HG02588 (cell line): ENCODE measurements around the gene HOXA4.

ENCODE experiments used
- ATAC-seq: cut with Tn5 transposase; IDR thresholded peaks from one replicate; pipeline ENCODE4 v1.9.1; 2021; ENCODE audit warnings: mild to moderate bottlenecking, moderate library complexity; ENCODE audit not compliant: unreplicated experiment

HOXA4 gene

GRCh38 chr7:27106901-27107240, 23.7 kb downstream of the HOXA4 start:
- no peak for ATAC-seq

GRCh38 chr7:27106181-27106900, 24.2 kb downstream of the HOXA4 start:
- ATAC-seq, result no peak

DNA sequence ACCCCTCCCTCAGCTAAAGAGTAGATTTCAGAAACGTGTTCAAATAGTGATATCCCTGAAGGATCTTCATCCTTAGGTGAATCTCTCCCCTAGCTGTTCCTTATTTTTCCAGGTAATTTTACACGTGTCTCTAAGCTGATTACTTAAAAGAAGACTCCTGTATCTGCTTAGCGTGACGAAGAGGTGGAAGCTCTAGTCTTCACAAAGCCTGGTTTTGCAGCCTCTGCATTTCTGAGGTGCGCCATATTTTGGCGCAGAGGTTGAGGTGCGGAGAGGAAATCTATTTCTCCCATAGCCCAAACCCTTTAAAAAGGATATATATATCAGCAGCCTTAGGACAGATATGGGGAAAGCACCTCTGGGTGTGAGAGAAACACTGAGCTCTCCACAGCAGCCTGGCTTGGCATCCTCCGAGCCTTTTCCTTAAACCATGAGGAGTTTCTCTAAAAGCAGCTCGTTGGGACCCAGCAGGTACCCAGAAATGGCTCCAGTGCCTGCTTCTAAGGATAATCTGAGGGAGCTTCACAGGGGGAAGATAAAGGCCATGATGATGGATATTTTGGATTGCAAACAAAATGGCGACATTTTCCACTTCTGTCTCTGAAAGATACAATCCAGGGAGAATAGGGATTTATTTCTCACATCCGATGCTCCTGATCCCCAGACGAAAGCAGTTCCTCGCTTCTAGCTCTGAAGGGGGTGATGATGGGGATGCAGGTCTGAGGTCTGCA, 25.1 kb downstream of the HOXA4 start:
- ATAC-seq, result no peak

DNA sequence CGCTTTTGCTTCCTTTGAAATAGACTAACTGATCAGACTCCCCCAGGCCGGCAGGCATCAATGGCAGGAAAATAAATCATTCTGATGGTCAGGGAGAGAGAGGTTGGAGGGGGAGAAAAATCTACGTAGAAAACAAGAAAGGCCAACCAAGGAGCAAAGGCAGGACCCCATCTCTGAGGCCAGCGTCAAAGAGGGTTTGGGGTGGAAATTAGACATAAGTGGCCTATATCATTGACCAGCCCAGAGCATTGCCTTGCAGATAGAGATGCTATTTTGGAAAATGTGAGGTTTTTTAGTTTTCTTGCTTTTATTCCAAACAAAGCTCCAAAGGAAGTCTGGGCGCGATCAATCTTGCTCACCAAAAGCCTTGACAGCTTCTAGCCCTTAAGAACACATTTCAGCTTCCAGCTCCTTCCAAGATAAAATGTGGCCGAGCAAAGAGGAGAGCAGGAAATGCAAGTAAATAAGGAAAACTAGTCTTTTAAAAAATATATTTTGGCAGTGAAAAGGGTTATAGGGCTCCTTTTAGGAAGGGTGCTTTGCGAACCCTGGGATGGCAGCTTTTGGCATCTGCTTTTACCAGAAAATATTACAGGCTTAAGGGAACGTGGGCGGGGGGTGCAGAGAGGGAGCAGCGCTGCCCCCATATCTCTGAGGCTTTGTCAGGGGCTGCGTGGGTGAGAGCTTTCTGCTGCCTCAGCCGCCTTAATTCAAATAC, 26.1 kb downstream of the HOXA4 start:
- ATAC-seq, result no peak

DNA sequence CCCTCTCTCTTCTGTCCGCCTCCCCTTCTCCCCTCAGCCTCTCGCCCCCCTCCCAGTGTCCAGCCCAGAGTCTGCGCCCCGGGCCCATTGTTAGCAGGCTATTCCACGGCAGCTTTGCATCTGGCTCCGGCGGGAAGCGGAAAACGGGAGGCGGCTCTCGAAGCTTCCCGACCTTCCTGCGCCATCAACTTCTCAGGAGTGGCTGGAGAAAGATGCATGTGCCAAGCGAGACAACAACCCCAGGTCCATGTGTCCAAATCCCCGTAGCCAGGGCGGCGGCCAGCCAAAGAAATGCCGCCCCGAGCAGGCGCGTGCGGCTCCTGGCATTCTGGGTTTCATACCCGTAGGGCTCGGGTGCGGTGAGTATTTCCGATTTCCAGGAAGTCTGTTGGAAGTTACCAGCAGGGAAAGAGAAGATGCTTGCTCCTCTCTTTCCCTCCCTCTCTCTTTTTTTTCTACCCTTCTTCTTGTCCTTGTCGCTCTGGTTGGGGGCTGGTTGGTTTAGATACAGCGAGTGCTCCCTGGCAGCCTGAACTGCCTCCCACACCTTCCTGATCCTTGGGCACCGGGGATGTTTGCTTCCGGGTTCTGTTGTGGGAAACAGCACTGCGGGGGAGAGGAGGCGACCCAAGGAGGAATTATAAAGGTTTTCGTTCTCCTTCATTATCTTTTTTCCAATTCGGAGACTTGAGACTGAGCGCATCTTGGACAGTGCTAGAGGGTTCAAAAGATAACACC, 26.9 kb downstream of the HOXA4 start:
- no peak for ATAC-seq

DNA sequence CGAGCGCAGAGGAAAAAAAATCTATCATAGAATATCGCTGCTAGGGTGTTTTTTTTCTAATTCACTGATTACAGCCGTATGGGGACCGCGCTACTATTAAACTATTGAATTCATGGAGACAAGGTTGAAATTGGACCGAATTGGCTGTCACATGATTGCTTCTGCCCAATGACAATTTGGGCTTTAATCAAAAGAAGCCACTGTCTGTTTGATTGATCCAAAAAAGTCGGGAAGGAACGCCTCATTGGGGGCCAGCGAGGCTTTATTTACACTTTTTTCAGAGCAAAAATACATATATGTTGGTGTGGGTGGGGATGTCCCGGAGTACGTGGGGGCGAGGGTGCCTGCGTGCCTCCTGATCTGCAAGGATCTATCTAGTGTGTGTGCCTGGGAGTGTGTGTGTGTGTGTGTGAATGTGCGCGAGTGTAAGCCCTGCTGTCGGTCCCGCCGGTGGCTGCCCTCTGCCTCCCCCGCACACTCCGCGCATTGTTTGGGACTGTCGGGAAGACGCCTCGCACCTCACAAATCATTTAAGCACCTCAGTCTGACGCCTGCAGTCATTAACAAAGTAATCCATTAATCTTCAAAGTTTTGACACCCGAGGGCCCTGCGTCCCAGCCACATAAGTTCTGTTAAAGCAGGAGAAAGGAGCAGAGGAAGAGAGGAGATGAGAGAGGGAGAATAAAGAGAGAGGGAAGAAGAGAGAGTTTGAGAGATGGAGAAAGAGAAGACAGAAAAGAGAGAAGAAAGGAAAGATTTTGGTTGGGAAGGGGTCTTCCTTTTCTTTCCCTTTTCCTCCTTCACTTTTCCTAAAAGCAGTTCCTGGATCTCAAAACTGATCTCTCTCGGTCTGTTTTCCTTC, 27.7 kb downstream of the HOXA4 start, which contains the start of gene HOXA2:
HOXA2 (minus strand) TSS at position 103 of the 862 bp plus-strand sequence. CDS start 183 bp downstream, outside the sequence.
- ATAC-seq, result no peak

GRCh38 chr7:27101957-27102580, 28.5 kb downstream of the HOXA4 start:
- no peak for ATAC-seq

DNA sequence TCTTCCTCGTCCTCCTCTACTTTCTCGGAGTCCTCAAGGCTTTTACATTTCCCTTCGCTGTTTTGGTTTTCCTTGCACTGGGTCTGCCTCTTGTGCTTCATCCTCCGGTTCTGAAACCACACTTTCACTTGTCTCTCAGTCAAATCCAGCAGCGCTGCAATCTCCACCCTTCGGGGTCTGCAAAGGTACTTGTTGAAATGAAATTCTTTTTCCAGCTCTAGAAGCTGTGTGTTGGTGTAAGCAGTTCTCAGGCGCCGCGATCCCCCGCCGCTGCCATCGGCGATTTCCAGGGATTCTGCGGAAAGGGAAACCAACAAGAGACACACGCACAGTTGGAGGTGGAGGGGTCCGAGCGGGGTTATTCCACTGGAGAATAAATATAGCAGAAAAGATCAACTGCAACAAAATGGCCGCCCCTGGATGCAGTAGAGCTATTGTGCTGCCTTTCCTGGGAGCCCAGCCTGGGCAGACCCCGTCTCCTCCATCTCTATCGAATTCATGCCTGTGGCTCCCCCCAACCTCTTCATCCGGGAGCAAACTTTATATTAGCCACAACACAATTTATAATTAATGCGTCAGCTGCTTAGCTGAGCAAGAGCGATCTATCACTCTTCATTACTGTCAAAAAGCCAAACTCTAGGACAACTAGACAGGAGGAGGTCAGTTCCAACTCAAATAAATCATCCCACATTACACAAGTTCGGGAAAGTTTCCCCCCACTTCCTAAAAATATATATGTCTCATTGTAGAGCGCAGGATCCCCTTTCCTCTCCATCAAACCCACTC, 29.2 kb downstream of the HOXA4 start:
- no peak for ATAC-seq

DNA sequence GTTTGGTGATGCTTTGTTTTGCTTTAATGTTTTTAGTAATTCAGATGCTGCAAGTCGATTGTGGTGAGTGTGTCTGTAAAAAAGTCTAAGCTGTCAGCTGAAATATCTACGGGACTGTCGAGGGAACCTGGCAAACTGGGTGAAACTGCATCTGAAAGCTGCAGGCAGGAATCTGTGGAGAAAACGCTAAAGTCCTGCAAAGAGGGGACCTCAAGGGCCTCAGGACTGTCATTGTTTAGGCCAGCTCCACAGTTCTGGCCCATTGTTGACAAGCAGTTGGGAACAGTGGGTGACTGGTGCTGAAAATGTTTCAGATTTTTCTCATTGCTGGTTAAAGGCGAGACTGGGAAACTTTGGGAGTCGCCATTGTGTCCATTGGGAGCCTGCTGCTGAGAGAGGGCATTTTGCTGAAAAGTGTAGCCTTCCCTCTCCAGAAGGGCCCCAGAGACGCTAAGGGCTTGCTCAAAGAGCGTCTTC, 29.8 kb downstream of the HOXA4 start:
- ATAC-seq, result no peak

- no peak for ATAC-seq
These were observed 30.8 kb downstream of the HOXA4 start for GRCh38 chr7:27099453-27100370.

DNA sequence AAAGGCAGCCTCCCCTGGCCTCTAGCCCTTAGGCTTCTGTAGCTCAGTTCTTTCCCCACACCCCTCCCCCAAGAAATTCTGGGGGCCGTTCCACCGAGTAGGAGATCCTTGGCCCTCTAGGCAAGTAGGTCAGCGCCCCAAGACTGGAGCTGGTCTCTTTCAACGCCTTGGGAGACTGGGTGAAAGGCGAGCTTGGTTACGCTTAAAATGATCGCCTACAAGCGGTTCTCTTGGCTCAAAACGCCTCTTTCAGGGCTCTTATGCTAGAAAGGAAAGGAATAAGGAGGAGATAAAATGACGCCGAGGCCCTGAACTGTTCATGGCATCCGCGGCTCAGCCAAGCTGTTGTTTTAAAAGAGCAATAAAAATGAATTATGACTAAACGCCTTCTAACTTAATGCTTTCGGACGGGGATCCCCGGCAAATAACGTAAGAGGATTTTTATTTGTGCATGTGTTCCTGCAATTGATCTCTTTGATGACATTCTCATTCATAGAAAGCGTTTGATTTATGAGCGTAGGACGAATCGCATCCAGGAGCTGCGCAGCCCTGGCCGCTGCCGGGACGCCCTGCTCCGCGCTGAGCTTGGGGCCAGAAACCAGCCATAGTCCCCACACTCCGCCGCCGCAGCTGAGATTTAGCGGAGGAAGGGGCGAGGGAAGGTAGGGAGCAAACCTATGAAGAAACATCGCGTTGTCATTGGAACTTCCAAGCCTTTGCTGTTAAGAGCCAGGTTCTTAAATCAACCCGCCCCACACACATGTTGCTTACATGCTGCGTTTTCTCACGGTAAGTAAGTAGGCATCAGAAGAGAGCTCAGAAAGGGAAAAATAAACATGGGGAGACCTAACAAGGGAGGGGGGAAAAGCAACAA, 31.7 kb downstream of the HOXA4 start:
- ATAC-seq, result no peak

DNA sequence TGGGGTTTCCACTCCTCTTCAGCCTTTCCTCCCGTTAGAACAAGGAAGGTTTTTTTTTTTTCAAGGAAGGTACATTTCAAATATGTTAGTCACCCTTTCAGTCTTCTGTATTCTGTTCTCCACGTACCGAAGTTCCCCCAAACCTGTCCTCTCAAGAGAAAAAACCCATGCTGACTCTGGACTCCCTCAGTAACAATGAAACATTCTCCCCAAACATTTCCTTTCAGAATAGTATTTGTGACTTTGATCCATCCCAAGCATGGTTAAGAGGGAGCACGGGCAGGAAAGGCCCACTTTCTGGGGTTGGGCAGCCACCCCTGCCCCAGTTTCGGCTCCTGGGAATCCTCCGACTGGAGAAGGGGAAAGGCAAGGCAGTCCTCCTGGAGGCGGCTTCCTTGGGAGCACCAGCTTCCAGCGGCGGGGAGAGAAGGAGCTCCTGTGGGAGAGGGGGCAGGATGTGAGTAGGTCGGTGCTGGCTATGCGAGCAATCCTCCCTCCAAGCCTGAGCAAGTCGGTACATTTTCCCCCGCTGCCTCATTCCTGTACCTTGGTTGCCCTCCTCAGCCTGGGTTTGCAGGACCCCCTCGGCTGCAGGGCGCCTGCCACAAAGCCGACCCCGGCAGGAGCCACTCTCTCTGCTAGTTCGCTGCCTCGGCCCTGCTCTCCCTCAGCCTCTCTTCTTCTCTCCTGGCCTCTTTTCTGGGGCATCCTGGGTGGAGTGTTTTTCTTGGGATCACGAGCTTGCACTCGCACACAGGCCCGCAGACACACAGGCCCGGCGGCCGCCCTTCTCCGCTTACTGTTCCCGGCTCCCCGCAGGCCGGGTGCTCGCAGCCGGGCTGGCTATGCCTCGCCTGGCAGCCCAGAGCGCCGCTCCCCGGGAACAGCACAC, 32.6 kb downstream of the HOXA4 start:
- ATAC-seq, result no peak

- ATAC-seq, result no peak
These were observed 33.6 kb downstream of the HOXA4 start for GRCh38 chr7:27096768-27097514.

GRCh38 chr7:27095897-27096767, 34.4 kb downstream of the HOXA4 start, which contains the start of gene HOXA1:
Gene HOXA1 (minus strand): TSS chr7:27096000. CDS start chr7:27095912, 88 bp downstream.
- peak; percentile 89 for ATAC-seq
